GM15510 (cell line): Measurements from ENCODE around the gene AQP2.

ENCODE experiments used
- POLR2A ChIP-seq: IDR thresholded peaks from 3 replicates; pipeline ENCODE4 v1.6.1; 2011; ENCODE audit warnings: borderline replicate concordance; ENCODE audit not compliant: insufficient read length; ENCODE audit errors: extremely low read depth

AQP2 gene

GRCh38 chr12:49925433-49926204 is 24.9 kb upstream of the AQP2 start:
- no peak for TF ChIP-seq POLR2A

- no peak for TF ChIP-seq POLR2A
Measured at GRCh38 chr12:49928471-49928870, 22.1 kb upstream of the AQP2 start.

GRCh38 chr12:49929581-49929980 is 21.0 kb upstream of the AQP2 start:
- TF ChIP-seq POLR2A: no peak

GRCh38 chr12:49930515-49931288 is 19.8 kb upstream of the AQP2 start:
- TF ChIP-seq POLR2A: no peak

- no peak for TF ChIP-seq POLR2A
Measured at GRCh38 chr12:49932023-49932422, 18.5 kb upstream of the AQP2 start.

- TF ChIP-seq POLR2A: no peak
Measured at GRCh38 chr12:49932533-49933130, 17.9 kb upstream of the AQP2 start.

GRCh38 chr12:49933796-49934195 is 16.7 kb upstream of the AQP2 start:
- no peak for TF ChIP-seq POLR2A

GRCh38 chr12:49934505-49934904 is 16.0 kb upstream of the AQP2 start:
- no peak for TF ChIP-seq POLR2A

- TF ChIP-seq POLR2A: no peak
Measured at GRCh38 chr12:49936925-49937324, 13.6 kb upstream of the AQP2 start.

- no peak for TF ChIP-seq POLR2A
Measured at GRCh38 chr12:49937639-49938300, 12.8 kb upstream of the AQP2 start.

GRCh38 chr12:49939307-49939706 is 11.2 kb upstream of the AQP2 start:
- no peak for TF ChIP-seq POLR2A

- TF ChIP-seq POLR2A: no peak
Measured at GRCh38 chr12:49939707-49940106, 10.8 kb upstream of the AQP2 start.

GRCh38 chr12:49941556-49942511 is 8.7 kb upstream of the AQP2 start:
- TF ChIP-seq POLR2A: no peak

GRCh38 chr12:49942512-49942893 is 8.0 kb upstream of the AQP2 start:
- TF ChIP-seq POLR2A: no peak
